K562 (cell line): ENCODE measurements around the gene MATN1. TPM values are rescaled to one million over a fixed set of nuclear protein-coding genes. Genes with fewer than 3 reads are reported as not detected.

ENCODE experiments used
- ATF1 ChIP-seq, 2 experiments: fragments of 450-650 bp in 1 of 2; IDR thresholded peaks; 2 replicates each; pipeline ENCODE4 v1.6.1; 2016; ENCODE audit warnings: missing compliant biosample characterization in 1 of 2, missing genetic modification characterization in 1 of 2
- BDP1 ChIP-seq: IDR thresholded peaks from 3 replicates; pipeline ENCODE4 v1.6.1; 2011; ENCODE audit not compliant: insufficient read length, insufficient read depth
- BRF2 ChIP-seq: IDR thresholded peaks from 3 replicates; pipeline ENCODE4 v1.6.1; 2011; ENCODE audit warnings: borderline replicate concordance, mild to moderate bottlenecking; ENCODE audit not compliant: insufficient read length, insufficient read depth
- CBFA2T3 ChIP-seq: fragments of 450-650 bp; IDR thresholded peaks from 2 replicates; pipeline ENCODE4 v1.6.1; 2017
- FOXP4 ChIP-seq: sonication (generic); formaldehyde crosslinking; IDR thresholded peaks from 2 replicates; pipeline ENCODE4 v1.8.0; 2022; ENCODE audit warnings: mild to moderate bottlenecking, missing genetic modification reagents, borderline replicate concordance
- GTF2A2 ChIP-seq: IDR thresholded peaks from 2 replicates; pipeline ENCODE4 v1.6.1; 2016; ENCODE audit warnings: mild to moderate bottlenecking, missing genetic modification characterization, missing compliant biosample characterization
- NFE2 ChIP-seq: IDR thresholded peaks from 2 replicates; pipeline ENCODE4 v1.6.1; 2014; ENCODE audit warnings: antibody characterized with exemption, low read depth
- RBM14 ChIP-seq: fragments of 200-400 bp; formaldehyde crosslinking; IDR thresholded peaks from 2 replicates; pipeline ENCODE4 v1.6.1; 2018; ENCODE audit warnings: low read depth, mild to moderate bottlenecking, low read length, moderate library complexity, borderline replicate concordance; ENCODE audit not compliant: insufficient read depth
- RFX5 ChIP-seq: IDR thresholded peaks from 2 replicates; pipeline ENCODE4 v1.6.1; 2011; ENCODE audit warnings: low read depth, mild to moderate bottlenecking, improper control_type of control experiment, low read length
- SIRT6 ChIP-seq: IDR thresholded peaks from one replicate; pipeline ENCODE4 v1.6.1; 2012; ENCODE audit warnings: low read depth, mild to moderate bottlenecking, control low read depth, inconsistent platforms, low read length, moderate library complexity
- SP1 ChIP-seq: sonication (generic); formaldehyde crosslinking; IDR thresholded peaks from 2 replicates; pipeline ENCODE4 v1.8.1; 2022; ENCODE audit warnings: mild to moderate bottlenecking, missing genetic modification reagents
- TFAM ChIP-seq: fragments of 250-450 bp; sonication (Bioruptor Pico); conservative IDR thresholded peaks from 2 replicates; pipeline ENCODE4 v1.5.0; 2021; ENCODE audit warnings: mild to moderate bottlenecking, moderate library complexity
- THAP7 ChIP-seq: fragments of 250-450 bp; sonication (Bioruptor Pico); IDR thresholded peaks from 2 replicates; pipeline ENCODE4 v1.5.0; 2021
- ZBTB8A ChIP-seq: fragments of 450-650 bp; IDR thresholded peaks from 2 replicates; pipeline ENCODE4 v1.6.1; 2018; ENCODE audit warnings: mild to moderate bottlenecking, moderate library complexity; ENCODE audit not compliant: partially characterized antibody
- ZNF3 ChIP-seq: fragments of 250-450 bp; sonication (Bioruptor Pico); IDR thresholded peaks from 2 replicates; pipeline ENCODE4 v1.5.0; 2021; ENCODE audit warnings: mild to moderate bottlenecking, moderate library complexity
- ZNF316 ChIP-seq: fragments of 450-650 bp; IDR thresholded peaks from 2 replicates; pipeline ENCODE4 v1.6.1; 2016
- ZNF609 ChIP-seq: sonication (generic); formaldehyde crosslinking; IDR thresholded peaks from 2 replicates; pipeline ENCODE4 v1.8.1; 2023; ENCODE audit warnings: missing genetic modification reagents, mild to moderate bottlenecking, borderline replicate concordance
- polyA plus RNA-seq, 8 experiments: library from polyadenylated mRNA; depleted of rRNA in 4 of 8; stranded (reverse) in 5 of 8; unstranded in 3 of 8; fragments of >200 nt; fragmentation: Nextera tagmentation in 2 of 8; fragmentation: Illumina TruSeq in 1 of 8; extraction: Ambion mirVana in 2 of 8; extraction: Trizol in 1 of 8; gene quantifications; 2 replicates each; pipeline versions ENCODE4 v1.2.1 to v1.2.3, GENCODE V29; 2011 to 2014; ENCODE audit warnings: inconsistent platforms in 1 of 8, missing spikeins in 1 of 8
- total RNA-seq, 7 experiments: library from RNA; depleted of rRNA in 6 of 7; stranded (reverse); fragments of >200 nt in 6 of 7; fragmentation: Illumina TruSeq in 2 of 7; extraction: Trizol in 2 of 7; gene quantifications; 2 replicates each; pipeline versions ENCODE4 v1.2.1 to v1.2.3, GENCODE V29; 2011 to 2021; ENCODE audit warnings: low replicate concordance in 1 of 7

The MATN1 gene
- total and polyA plus RNA-seq, 9 of the 15 experiments (the other 6 are each of a cell fraction or from before 2014, with no cell fraction given), result 0.10 to 2.3 (median 1.2) TPM

GRCh38 chr1:30733493-30733892, 10.1 kb upstream of the MATN1 start (continued):
- TF ChIP-seq SIRT6 (no peak), BDP1 (no peak), RBM14 (no peak), THAP7 (CRISPR knock-in tag) (no peak), NFE2 (peak; percentile 81), ATF1 (CRISPR knock-in tag; IDR thresholded peaks at IDR 0.05) (no peak), ATF1 (tag; IDR thresholded peaks at IDR 0.05) (no peak), ZNF316 (0 out of 2 replicates have a peak, but pooled peaks have one; percentile 8), BRF2 (no peak), ZNF3 (CRISPR knock-in tag) (no peak), SP1 (CRISPR knock-in tag) (no peak), TFAM (no peak), FOXP4 (no peak), ZNF609 (CRISPR knock-in tag) (no peak), CBFA2T3 (no peak), GTF2A2 (no peak), RFX5 (no peak), ZBTB8A (no peak)
